ENCODE data around the gene ZNF638.

- TF ChIP-seq SIN3A (IDR thresholded peaks at IDR 0.05; ENCODE audit: low read depth, low read length) (no peak), TCF7 (IDR thresholded peaks at IDR 0.05; ENCODE audit: borderline replicate concordance) (no peak), MYC (IDR thresholded peaks at IDR 0.05; ENCODE audit: insufficient read depth, insufficient read length, insufficient replicate concordance, low read length, severe bottlenecking) (no peak), POLR2A (IDR thresholded peaks at IDR 0.05; ENCODE audit: low read depth, low read length) (no peak), POLR2AphosphoS5 (IDR thresholded peaks at IDR 0.05; ENCODE audit: low read length) (no peak)
Observed at GRCh38 chr2:71457123-71457915, 125.7 kb downstream of the ZNF638 start.

All from GM12878 (cell line).